HepG2 (cell line): ENCODE data around the gene TBC1D20. TPM values are rescaled to one million over a fixed set of nuclear protein-coding genes. Genes with fewer than 3 reads are reported as not detected.

ENCODE experiments used
- ATAC-seq: fragments of 200-7000 bp; cut with Tn5 transposase; 3 replicates; pipeline ENCODE4 v1.9.1; 2020; ENCODE audit warnings: mild to moderate bottlenecking, moderate library complexity
- BruUV-seq: library from RNA; stranded (reverse); fragments of 400-500 nt; replicated peaks from 2 replicates; lab custom pipeline; 2021; lab: Mats Ljungman, UMichigan
- CTCF ChIA-PET: fragments of 300-600 bp; formaldehyde crosslinking; extraction: SDS; loops from one replicate; lab custom pipeline; 2021; ENCODE audit warnings: low total read pairs, inconsistent platforms, low intra/inter-chr PET ratio; lab: Yijun Ruan, JAX
- POLR2A ChIA-PET: fragments of 350-600 bp; sonication (Branson Sonifier 250); formaldehyde crosslinking; loops from one replicate; lab custom pipeline; 2020; ENCODE audit warnings: antibody characterized with exemption, inconsistent platforms; lab: Yijun Ruan, JAX
- DNase-seq: peaks from one replicate; pipeline ENCODE4 v3.0.0-alpha.2; 2015; ENCODE audit warnings: low spot score
- FAIRE-seq: peaks from 3 replicates; lab custom pipeline; 2011; peaks lifted over from hg19 to GRCh38; lab: Jason Lieb, UNC
- H2AFZ ChIP-seq: one replicate; pipeline ENCODE4 v1.6.1; 2011; ENCODE audit warnings: low read length, inconsistent platforms
- H3K27ac ChIP-seq: fragments of 300-600 bp; 3 replicates; pipeline ENCODE4 v1.8.0; 2011; ENCODE audit warnings: mixed run types, mild to moderate bottlenecking, mixed read lengths, low read length, inconsistent platforms; ENCODE audit not compliant: insufficient read depth; ENCODE audit errors: extremely low read length
- H3K27me3 ChIP-seq, 2 experiments: fragments of 200-600 bp in 1 of 2; 2 replicates in 1 of 2; 3 replicates in 1 of 2; pipeline versions ENCODE4 v1.6.0 to v1.8.0; 2011; ENCODE audit warnings: low read length in 2 of 2, mild to moderate bottlenecking in 2 of 2, moderate library complexity in 2 of 2, inconsistent platforms in 1 of 2; ENCODE audit not compliant: insufficient read depth in 2 of 2, control insufficient read depth in 1 of 2
- H3K36me3 ChIP-seq, 2 experiments: fragments of 200-600 bp in 1 of 2; replicated peaks in 1 of 2; 2 replicates in 1 of 2; 3 replicates in 1 of 2; pipeline versions ENCODE4 v1.5.1 to v1.8.0; 2011; ENCODE audit warnings: low read length in 2 of 2, inconsistent platforms in 1 of 2; ENCODE audit not compliant: insufficient read depth in 2 of 2, control insufficient read depth in 1 of 2
- H3K4me1 ChIP-seq: 2 replicates; pipeline ENCODE4 v1.5.1; 2012; ENCODE audit warnings: low read length, inconsistent platforms; ENCODE audit not compliant: insufficient read depth
- H3K4me2 ChIP-seq: 2 replicates; pipeline ENCODE4 v1.6.0; 2011; ENCODE audit warnings: low read depth, low read length, inconsistent platforms
- H3K4me3 ChIP-seq, 3 experiments: fragments of 200-600 bp in 1 of 3; sonication (generic), shearing (Covaris generic) in 1 of 3; replicated peaks in 1 of 3; 2 replicates each; pipeline ENCODE4 v1.5.1; 2011 to 2016; ENCODE audit warnings: low read length in 3 of 3, inconsistent platforms in 2 of 3, low read depth in 2 of 3, mild to moderate bottlenecking in 2 of 3, control low read depth in 1 of 3, mixed read lengths in 1 of 3; ENCODE audit not compliant: insufficient read depth in 1 of 3
- H3K79me2 ChIP-seq: one replicate; pipeline ENCODE4 v1.6.1; 2011; ENCODE audit warnings: low read length, inconsistent platforms; ENCODE audit not compliant: insufficient read depth
- H3K9ac ChIP-seq: 2 replicates; pipeline ENCODE4 v1.6.0; 2011; ENCODE audit warnings: mild to moderate bottlenecking, low read depth, low read length, inconsistent platforms; ENCODE audit not compliant: insufficient read depth
- H3K9me3 ChIP-seq: 2 replicates; pipeline ENCODE4 v1.5.1; 2012; ENCODE audit warnings: mild to moderate bottlenecking, low read length
- H4K20me1 ChIP-seq: 2 replicates; pipeline ENCODE4 v1.6.0; 2011; ENCODE audit warnings: inconsistent platforms, mild to moderate bottlenecking, low read length, moderate library complexity; ENCODE audit not compliant: insufficient read depth
- CCAR2 ChIP-seq: fragments of 200-400 bp; formaldehyde crosslinking; optimal IDR thresholded peaks from 2 replicates; pipeline ENCODE3; 2018; ENCODE audit warnings: low read depth, mild to moderate bottlenecking, low read length, moderate library complexity
- JARID2 ChIP-seq: sonication (generic); formaldehyde crosslinking; IDR thresholded peaks from 2 replicates; pipeline ENCODE4 v1.8.1; 2023; ENCODE audit warnings: missing genetic modification reagents, inconsistent platforms; ENCODE audit not compliant: insufficient replicate concordance
- POLR2G ChIP-seq: fragments of 200-400 bp; formaldehyde crosslinking; IDR thresholded peaks from 2 replicates; pipeline ENCODE4 v1.6.1; 2018; ENCODE audit warnings: mild to moderate bottlenecking, low read depth, low read length, moderate library complexity
- RBFOX2 ChIP-seq: fragments of 200-400 bp; formaldehyde crosslinking; IDR thresholded peaks from 2 replicates; pipeline ENCODE4 v1.6.1; 2017; ENCODE audit warnings: low read depth, mild to moderate bottlenecking, low read length
- RBM22 ChIP-seq: fragments of 200-400 bp; formaldehyde crosslinking; optimal IDR thresholded peaks from 2 replicates; pipeline ENCODE3; 2017; ENCODE audit warnings: mild to moderate bottlenecking, low read length, moderate library complexity
- TAF15 ChIP-seq: fragments of 200-400 bp; formaldehyde crosslinking; IDR thresholded peaks from one replicate; pipeline ENCODE4 v1.6.1; 2018; ENCODE audit warnings: mild to moderate bottlenecking, low read depth, low read length; ENCODE audit not compliant: poor library complexity, severe bottlenecking
- ZFY ChIP-seq: sonication (generic); formaldehyde crosslinking; IDR thresholded peaks from 2 replicates; pipeline ENCODE4 v1.4.0; 2020; ENCODE audit warnings: missing genetic modification reagents
- ZNF30 ChIP-seq: sonication (generic); formaldehyde crosslinking; IDR thresholded peaks from 2 replicates; pipeline ENCODE4 v1.5.0; 2020; ENCODE audit warnings: mild to moderate bottlenecking, missing genetic modification reagents
- ZNF350 ChIP-seq: sonication (generic); formaldehyde crosslinking; IDR thresholded peaks from 2 replicates; pipeline ENCODE4 v1.4.0; 2020; ENCODE audit warnings: mild to moderate bottlenecking, low read depth, missing genetic modification reagents, borderline replicate concordance
- ZNF558 ChIP-seq: sonication (generic); formaldehyde crosslinking; IDR thresholded peaks from 2 replicates; pipeline ENCODE4 v1.9.0; 2022; ENCODE audit warnings: mild to moderate bottlenecking, missing genetic modification reagents, borderline replicate concordance
- WGBS: methylation state at CpG from one replicate; pipeline ENCODE4 v1.1.6; 2017; ENCODE audit warnings: low lambda C conversion rate; 5-methylcytosine and 5-hydroxymethylcytosine counted together
- in situ Hi-C: cut with HindIII; loops from 2 replicates; pipeline ENCODE4 v1.10.0; 2017; ENCODE audit warnings: low pct_unique_long_range_greater_than_20kb; ENCODE audit not compliant: extremely low pct_ligation_motif_present
- intact Hi-C: fragments of 100-400 bp; cut with micrococcal nuclease; formaldehyde crosslinking; loops from one replicate; pipeline ENCODE4 v1.10.0; 2022; ENCODE audit not compliant: unreplicated experiment
- polyA plus RNA-seq, 8 experiments: library from polyadenylated mRNA; depleted of rRNA in 3 of 8; stranded (reverse) in 7 of 8; unstranded in 1 of 8; fragments of >200 nt; fragmentation: Illumina TruSeq in 4 of 8; extraction: Trizol in 4 of 8; gene quantifications; 2 replicates each; pipeline versions ENCODE4 v1.2.1 to v1.2.3, GENCODE V29; 2011 to 2016; ENCODE audit warnings: low read depth in 4 of 8, missing spikeins in 1 of 8, mixed read lengths in 1 of 8; ENCODE audit not compliant: insufficient read depth in 1 of 8
- total RNA-seq, 5 experiments: library from RNA; depleted of rRNA; stranded (reverse); fragments of >200 nt; fragmentation: Illumina TruSeq; extraction: Trizol; gene quantifications; 2 replicates each; pipeline ENCODE4 v1.2.3, GENCODE V29; 2016; ENCODE audit warnings: low read depth in 1 of 5
- TF ChIP-seq, protein P1 (sequence below): sonication (generic); formaldehyde crosslinking; IDR thresholded peaks from 2 replicates; pipeline ENCODE4 v1.5.1; 2020; ENCODE audit warnings: mild to moderate bottlenecking, missing genetic modification reagents, moderate library complexity
- TF ChIP-seq, protein P2 (sequence below): sonication (generic); formaldehyde crosslinking; IDR thresholded peaks from 2 replicates; pipeline ENCODE4 v1.4.0; 2020; ENCODE audit warnings: missing genetic modification reagents
- TF ChIP-seq, protein P3 (sequence below): sonication (generic); formaldehyde crosslinking; IDR thresholded peaks from 2 replicates; pipeline ENCODE4 v1.5.0; 2020; ENCODE audit warnings: missing genetic modification reagents

Gene TBC1D20
- total and polyA plus RNA-seq, 2 of the 13 experiments (the other 11 are each of a cell fraction or from before 2014, with no cell fraction given), result 36.6 to 47.1 TPM

DNA sequence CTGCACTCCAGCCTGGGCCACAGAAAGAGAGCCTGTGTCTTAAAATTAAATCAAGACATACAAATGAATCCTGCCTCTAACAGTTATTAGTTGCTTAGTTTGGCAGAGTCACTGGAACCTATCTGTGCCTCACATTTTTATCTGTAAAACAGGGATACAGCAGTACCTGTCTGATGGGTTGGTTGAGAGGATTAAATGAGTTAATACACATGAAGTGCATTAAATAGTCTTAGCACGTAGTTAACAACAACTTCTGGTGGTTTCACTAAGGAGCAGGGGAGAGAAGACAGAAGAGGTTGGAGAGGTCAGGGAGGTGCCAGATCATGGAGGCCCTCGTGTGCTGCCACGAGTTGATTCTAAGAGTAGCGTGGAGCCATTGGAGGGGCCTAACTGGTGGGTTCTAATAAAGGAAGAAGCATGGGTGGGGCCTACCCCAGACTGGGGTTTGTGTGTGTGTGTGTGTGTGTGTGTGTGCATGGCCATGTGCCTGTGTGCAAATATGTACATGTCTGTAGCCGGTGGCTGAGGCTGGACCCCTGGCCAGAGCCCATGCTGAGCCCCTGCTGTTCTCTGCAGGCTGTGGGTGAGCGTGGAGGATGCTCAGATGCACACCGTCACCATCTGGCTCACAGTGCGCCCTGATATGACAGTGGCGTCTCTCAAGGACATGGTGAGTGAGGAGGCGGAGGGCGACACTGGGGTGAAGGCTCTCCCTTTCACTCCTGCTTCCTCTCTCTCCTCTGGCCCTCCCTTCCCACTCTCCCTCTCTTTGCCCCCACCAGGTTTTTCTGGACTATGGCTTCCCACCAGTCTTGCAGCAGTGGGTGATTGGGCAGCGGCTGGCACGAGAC is 45.2 kb downstream of the TBC1D20 start:
- no peak overlapping the region for H3K9ac ChIP-seq
- no peaks in the 10 kb centered on the region for H3K9me3 ChIP-seq
- no peaks in the 10 kb centered on the region for H3K27me3 ChIP-seq
- ATAC-seq (no peak), FAIRE-seq (no peak), DNase-seq (no peak)
- in situ Hi-C loops, result no loop called here
- H2AFZ ChIP-seq, result no peak overlapping the region
- H3K79me2 ChIP-seq, result peaks cover 37% of the 10 kb centered on the region
- H3K27ac ChIP-seq, result no peak overlapping the region
- H3K36me3 ChIP-seq, result peaks cover 42 to 85% of the 10 kb centered on the region in 2 experiments
- H3K4me2 ChIP-seq, result no peak overlapping the region
- intact Hi-C loops, result no loop called here
- no peaks in the 10 kb centered on the region for H4K20me1 ChIP-seq
- H3K4me3 ChIP-seq, result no peak overlapping the region
- WGBS, result 95% methylated on average over 12 of the region's 13 CpGs
- no TSS peak for BruUV-seq
- ChIA-PET POLR2A (interaction anchor here (1.0 to 4.5 kb wide), 3 partner anchors 10 to 69 kb away, joined by 3 to 15 read pairs (median 8); no protein-coding TSS in a partner anchor), CTCF (no interaction called here)
- H3K4me1 ChIP-seq, result peaks cover 36% of the 10 kb centered on the region
- TF ChIP-seq ZNF350 (CRISPR knock-in tag), result 0 out of 2 replicates have a peak, but pooled peaks have one; percentile 22
- 0 out of 2 replicates have a peak, but pooled peaks have one; percentile 35 for TF ChIP-seq RBFOX2
- no peak for TF ChIP-seq ZNF30
- TF ChIP-seq, protein P1, sequence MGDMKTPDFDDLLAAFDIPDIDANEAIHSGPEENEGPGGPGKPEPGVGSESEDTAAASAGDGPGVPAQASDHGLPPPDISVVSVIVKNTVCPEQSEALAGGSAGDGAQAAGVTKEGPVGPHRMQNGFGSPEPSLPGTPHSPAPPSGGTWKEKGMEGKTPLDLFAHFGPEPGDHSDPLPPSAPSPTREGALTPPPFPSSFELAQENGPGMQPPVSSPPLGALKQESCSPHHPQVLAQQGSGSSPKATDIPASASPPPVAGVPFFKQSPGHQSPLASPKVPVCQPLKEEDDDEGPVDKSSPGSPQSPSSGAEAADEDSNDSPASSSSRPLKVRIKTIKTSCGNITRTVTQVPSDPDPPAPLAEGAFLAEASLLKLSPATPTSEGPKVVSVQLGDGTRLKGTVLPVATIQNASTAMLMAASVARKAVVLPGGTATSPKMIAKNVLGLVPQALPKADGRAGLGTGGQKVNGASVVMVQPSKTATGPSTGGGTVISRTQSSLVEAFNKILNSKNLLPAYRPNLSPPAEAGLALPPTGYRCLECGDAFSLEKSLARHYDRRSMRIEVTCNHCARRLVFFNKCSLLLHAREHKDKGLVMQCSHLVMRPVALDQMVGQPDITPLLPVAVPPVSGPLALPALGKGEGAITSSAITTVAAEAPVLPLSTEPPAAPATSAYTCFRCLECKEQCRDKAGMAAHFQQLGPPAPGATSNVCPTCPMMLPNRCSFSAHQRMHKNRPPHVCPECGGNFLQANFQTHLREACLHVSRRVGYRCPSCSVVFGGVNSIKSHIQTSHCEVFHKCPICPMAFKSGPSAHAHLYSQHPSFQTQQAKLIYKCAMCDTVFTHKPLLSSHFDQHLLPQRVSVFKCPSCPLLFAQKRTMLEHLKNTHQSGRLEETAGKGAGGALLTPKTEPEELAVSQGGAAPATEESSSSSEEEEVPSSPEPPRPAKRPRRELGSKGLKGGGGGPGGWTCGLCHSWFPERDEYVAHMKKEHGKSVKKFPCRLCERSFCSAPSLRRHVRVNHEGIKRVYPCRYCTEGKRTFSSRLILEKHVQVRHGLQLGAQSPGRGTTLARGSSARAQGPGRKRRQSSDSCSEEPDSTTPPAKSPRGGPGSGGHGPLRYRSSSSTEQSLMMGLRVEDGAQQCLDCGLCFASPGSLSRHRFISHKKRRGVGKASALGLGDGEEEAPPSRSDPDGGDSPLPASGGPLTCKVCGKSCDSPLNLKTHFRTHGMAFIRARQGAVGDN, result peak; percentile 48; the same call in 1 of the 2 replicates
- TF ChIP-seq POLR2G, result peak; percentile 68
- no peak for TF ChIP-seq CCAR2
- TF ChIP-seq RBM22, result peak; percentile 83
- TF ChIP-seq, protein P2, sequence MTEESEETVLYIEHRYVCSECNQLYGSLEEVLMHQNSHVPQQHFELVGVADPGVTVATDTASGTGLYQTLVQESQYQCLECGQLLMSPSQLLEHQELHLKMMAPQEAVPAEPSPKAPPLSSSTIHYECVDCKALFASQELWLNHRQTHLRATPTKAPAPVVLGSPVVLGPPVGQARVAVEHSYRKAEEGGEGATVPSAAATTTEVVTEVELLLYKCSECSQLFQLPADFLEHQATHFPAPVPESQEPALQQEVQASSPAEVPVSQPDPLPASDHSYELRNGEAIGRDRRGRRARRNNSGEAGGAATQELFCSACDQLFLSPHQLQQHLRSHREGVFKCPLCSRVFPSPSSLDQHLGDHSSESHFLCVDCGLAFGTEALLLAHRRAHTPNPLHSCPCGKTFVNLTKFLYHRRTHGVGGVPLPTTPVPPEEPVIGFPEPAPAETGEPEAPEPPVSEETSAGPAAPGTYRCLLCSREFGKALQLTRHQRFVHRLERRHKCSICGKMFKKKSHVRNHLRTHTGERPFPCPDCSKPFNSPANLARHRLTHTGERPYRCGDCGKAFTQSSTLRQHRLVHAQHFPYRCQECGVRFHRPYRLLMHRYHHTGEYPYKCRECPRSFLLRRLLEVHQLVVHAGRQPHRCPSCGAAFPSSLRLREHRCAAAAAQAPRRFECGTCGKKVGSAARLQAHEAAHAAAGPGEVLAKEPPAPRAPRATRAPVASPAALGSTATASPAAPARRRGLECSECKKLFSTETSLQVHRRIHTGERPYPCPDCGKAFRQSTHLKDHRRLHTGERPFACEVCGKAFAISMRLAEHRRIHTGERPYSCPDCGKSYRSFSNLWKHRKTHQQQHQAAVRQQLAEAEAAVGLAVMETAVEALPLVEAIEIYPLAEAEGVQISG (CRISPR knock-in tag), result no peak
- 0 out of 2 replicates have a peak, but pooled peaks have one; percentile 35 for TF ChIP-seq ZNF558 (CRISPR knock-in tag)
- TF ChIP-seq, protein P3, sequence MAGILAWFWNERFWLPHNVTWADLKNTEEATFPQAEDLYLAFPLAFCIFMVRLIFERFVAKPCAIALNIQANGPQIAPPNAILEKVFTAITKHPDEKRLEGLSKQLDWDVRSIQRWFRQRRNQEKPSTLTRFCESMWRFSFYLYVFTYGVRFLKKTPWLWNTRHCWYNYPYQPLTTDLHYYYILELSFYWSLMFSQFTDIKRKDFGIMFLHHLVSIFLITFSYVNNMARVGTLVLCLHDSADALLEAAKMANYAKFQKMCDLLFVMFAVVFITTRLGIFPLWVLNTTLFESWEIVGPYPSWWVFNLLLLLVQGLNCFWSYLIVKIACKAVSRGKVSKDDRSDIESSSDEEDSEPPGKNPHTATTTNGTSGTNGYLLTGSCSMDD (CRISPR knock-in tag), result no peak
- no peak for TF ChIP-seq JARID2 (CRISPR knock-in tag)
- TF ChIP-seq TAF15, result no peak
- peak; percentile 16; the same call in 1 of the 2 replicates for TF ChIP-seq ZFY (CRISPR knock-in tag)
